Measurements from ENCODE around the gene LRRIQ1. TPM values are rescaled to one million over a fixed set of nuclear protein-coding genes. Genes with fewer than 3 reads are reported as not detected.

Gene LRRIQ1
- total RNA-seq, 1 experiment from 2014 or later, result 0.39 TPM

- no peak for TF ChIP-seq CTCF (conservative IDR thresholded peaks at IDR 0.05)
- H2BK5ac ChIP-seq (ENCODE audit: insufficient read length, low read length), result no peak overlapping the region
- no peak overlapping the region for H3K14ac ChIP-seq (ENCODE audit: insufficient read depth, low read length)
- H2AFZ ChIP-seq (ENCODE audit: low read length), result no peak overlapping the region
- H2BK120ac ChIP-seq (ENCODE audit: low read depth, low read length, poor library complexity, severe bottlenecking), result no peak overlapping the region
- no peaks in the 10 kb centered on the region for H3K27me3 ChIP-seq (ENCODE audit: insufficient read depth, low read length)
- H4K8ac ChIP-seq (replicated peaks; ENCODE audit: insufficient read length, low read depth, low read length), result no peak overlapping the region
- no peaks in the 10 kb centered on the region for H3K79me2 ChIP-seq (ENCODE audit: insufficient read depth, low read length)
- no peak overlapping the region for H2BK15ac ChIP-seq (ENCODE audit: low read depth, low read length)
- Mint-ChIP-seq H3K9me3 (no peaks in the 10 kb centered on the region), H3K4me1 (no peaks in the 10 kb centered on the region), H3K4me3 (no peak overlapping the region), H3K27me3 (ENCODE audit: low read depth) (peaks cover 2% of the 10 kb centered on the region; the same call in 1 of the 2 replicates), H3K27ac (no peak overlapping the region), H3K36me3 (ENCODE audit: insufficient read depth in 1 of 3, low read depth in 3 of 3) (no peaks in the 10 kb centered on the region)
- H3K9ac ChIP-seq (ENCODE audit: extremely low read depth, insufficient read length, low read length), result no peak overlapping the region
- DNase-seq, result no peak
- no peak overlapping the region for H4K5ac ChIP-seq (ENCODE audit: insufficient read length, low read depth, low read length)
- no peak overlapping the region for H3K27ac ChIP-seq (ENCODE audit: insufficient read length, low read depth, low read length)
- no peak overlapping the region for H3K4ac ChIP-seq (ENCODE audit: low read depth, low read length)
- H3K18ac ChIP-seq (ENCODE audit: insufficient read length, low read depth, low read length), result no peak overlapping the region
- no peak overlapping the region for H3K56ac ChIP-seq (ENCODE audit: insufficient read length, low read depth, low read length)
- H3K4me2 ChIP-seq (ENCODE audit: insufficient read depth, insufficient read length, low read length), result no peak overlapping the region
- no peak overlapping the region for H2BK20ac ChIP-seq (ENCODE audit: low read depth, low read length, poor library complexity, severe bottlenecking)
- no peaks in the 10 kb centered on the region for H3K79me1 ChIP-seq (ENCODE audit: insufficient read depth, low read depth, low read length, poor library complexity, severe bottlenecking)
- no peak overlapping the region for H3K23ac ChIP-seq (ENCODE audit: insufficient read length, low read depth, low read length)
- no peaks in the 10 kb centered on the region for H3K4me1 ChIP-seq (ENCODE audit: insufficient read depth, low read length)
- no peaks in the 10 kb centered on the region for H3K23me2 ChIP-seq (ENCODE audit: insufficient read length, low read depth, low read length, poor library complexity, severe bottlenecking)
- no peaks in the 10 kb centered on the region for H4K20me1 ChIP-seq (ENCODE audit: control insufficient read depth, insufficient read depth, insufficient read length)
- H2BK12ac ChIP-seq (ENCODE audit: insufficient read length, low read depth, low read length), result no peak overlapping the region
- H3K9me3 ChIP-seq (ENCODE audit: control insufficient read depth, low read depth, low read length), result no peaks in the 10 kb centered on the region
- no peak overlapping the region for H3T11ph ChIP-seq (ENCODE audit: low read length)
- WGBS (ENCODE audit: extremely low coverage, insufficient read length, low lambda C conversion rate), result 100% methylated on average over 1 of the region's 6 CpGs
- no peak overlapping the region for H2AK5ac ChIP-seq (ENCODE audit: insufficient read length, low read length)
- no peak overlapping the region for H4K91ac ChIP-seq (ENCODE audit: insufficient read length, low read depth, low read length)
These were observed 23.4 kb downstream of the LRRIQ1 start for GRCh38 chr12:85059594-85059993.
